SKM-1 (cell line): Measurements from ENCODE around the gene CCDC142.
"Not testable (repeated sequence)": the region's sequence is repeated elsewhere in the genome, so short reads cannot be mapped to it uniquely, and the experiment has no call there.

Source experiments
- DNase-seq: peaks from one replicate; lab custom pipeline; 2025; ENCODE audit not compliant: unreplicated experiment; lab: John Stamatoyannopoulos, UW

The CCDC142 gene

DNA sequence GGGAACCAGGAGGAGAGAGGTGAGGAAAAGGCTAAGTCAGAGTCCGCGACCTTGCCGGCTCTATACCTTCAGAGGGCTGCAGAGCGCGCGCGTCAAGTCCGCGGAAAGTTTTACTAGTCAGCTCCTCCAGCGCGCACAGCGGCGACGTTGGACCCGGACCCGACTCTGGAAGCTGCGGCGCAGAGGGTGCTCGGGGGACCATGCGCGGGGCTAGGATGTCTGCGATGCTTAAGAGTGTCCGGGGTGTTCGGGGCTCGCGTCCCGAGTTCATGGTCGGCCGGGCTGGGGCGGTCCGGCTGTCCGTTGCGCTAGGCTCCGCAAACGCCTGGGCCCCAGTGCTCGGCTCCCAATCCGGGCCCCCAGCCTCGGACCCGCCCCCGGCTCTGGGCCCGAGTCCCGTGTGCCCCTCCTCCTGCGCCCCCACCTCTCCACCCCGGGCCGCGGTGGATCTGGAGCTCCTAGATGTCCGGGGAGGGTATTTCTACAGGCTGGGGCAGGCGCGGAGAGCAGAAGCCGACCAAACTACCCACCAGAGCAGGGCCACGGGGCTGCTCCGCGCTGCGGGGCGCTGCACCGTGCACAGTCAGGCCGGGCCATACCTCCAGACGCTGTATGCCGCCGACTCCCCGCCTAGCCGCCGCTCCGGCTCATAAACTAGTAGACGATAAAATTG is 16.6 kb upstream of the CCDC142 start, which contains the start of gene LBX2:
LBX2 (minus strand) TSS at position 337 of the 673 bp plus-strand sequence; CDS start at position 271, 66 bp downstream.
- DNase-seq, result no peak

DNA sequence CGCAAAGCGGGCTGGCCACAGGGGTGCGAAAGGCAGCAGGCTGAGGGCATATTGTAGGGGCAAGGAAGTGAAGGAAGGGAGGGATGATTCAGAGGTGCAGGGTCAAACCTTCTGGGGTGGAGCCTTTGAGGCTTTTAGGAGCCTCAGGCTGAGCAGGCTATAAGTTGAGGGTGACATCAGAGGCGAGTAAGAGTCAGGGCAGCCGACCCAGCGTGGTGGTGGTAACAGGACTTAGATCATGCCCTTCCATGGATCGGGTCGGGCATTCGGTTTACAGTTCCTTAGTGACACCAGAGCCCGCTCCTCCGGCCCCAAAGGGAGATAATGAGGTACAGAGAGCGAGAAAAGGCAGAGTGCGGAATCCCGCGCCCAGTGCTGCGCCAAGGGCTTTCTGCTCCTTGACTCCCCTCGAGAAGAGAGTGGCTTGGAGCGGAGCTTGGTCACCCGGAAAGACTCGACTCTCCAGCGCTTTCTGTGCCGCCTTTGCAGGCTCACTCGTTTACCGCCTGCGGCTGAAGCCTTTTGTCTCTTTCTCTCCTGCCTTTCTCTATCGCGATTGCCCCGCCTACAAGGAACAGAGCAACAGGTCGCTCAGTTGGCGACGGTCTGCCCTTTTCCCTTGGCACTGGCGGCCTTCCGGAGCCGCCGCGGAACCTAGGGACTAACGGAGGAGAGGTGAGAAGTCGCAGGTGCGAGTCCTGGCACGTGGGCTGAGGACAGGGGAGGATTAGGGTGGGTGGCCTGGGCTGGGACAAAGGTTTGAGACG is 15.9 kb upstream of the CCDC142 start:
- DNase-seq, result no peak

DNA sequence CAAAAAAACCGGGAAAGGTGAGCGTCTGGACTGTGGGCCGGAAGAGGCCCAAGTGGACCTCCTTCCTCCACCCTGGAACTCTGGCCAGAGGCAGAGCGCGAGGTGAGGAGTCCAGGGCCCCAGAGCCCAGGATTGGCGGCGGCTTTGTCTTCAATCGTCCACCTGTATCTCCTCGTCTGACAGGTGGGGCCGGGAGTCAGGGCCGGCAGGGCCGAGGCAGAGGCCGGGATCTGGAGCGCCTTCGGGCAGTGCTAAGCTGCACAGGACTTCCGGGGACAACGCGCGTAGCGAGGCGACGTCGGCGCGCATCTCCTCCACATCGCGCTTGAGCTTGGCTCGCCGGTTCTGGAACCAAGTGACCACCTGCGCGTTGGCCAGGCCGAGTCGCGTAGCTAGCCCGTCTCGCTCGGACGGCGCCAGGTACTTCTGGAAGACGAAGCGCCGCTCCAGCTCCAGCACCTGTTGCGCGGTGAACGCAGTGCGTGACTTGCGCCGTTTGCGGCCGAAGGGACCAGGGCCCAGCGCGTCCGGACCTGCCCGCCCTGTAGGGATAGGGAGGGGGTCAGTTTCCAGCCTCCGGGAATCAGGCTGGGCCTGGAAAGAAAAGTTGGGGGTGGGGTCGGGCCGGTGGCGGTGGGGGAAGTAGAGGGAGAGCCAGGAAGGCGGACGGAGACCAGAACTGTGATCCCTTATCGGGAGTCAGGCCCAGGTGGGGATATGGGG is 15.1 kb upstream of the CCDC142 start:
- DNase-seq, result no peak

DNA sequence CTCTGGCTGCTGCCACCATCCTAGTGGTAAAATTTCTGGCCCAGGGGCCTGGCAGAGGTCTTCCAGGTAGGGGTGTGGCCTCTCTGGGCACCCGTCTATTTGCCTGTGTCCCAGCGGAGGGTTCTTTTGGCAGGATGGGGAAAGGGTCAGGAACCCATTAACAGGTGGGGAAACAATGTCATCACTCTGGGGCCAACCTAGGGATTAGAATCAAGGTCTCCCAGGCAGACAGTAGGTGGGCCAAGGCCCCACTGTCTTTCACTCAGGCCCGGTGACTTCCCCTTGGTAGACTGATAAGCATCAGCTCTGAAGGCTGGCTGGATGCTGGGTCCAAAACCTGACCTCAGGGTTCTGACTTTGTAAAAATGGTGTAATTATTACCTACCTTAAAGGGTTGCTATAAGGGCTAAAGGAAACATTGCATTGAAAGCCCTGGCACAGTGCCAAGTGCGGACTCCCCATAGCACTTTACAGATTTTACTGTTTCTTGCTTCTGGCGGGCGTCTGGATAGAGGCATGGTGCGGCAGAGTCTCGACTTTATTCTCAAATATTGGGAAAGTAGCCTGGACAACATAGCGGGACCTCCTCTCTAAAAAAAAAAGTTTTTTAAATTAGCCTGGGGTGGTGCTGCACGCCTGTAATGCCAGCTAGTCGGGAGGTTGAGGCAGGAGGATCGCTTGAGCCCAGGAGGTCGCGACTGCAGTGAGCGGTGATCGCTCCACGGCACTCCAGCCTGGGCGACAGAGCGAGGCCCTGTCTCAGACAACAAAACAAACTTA is 14.4 kb upstream of the CCDC142 start:
- DNase-seq, result no peak

DNA sequence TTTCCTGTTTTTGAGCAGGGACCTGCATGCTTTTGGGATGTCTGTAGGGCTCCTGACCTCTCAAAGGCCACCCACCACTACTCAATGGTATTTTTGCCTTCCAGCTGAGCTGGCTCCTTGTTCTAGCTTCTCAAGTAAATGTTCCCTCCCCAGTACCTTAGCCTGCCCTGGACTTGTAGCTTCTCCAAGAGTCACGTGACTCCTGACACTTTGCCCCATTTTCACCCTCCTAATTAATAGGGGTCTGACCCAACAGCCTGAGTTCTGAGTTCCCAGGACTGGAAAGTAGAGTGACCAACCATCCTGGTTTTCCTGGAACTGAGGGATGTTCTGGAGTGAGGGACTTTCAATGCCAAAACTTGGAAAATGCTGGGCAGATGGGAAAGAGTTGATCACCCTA is 12.6 kb upstream of the CCDC142 start:
- DNase-seq, result no peak

DNA sequence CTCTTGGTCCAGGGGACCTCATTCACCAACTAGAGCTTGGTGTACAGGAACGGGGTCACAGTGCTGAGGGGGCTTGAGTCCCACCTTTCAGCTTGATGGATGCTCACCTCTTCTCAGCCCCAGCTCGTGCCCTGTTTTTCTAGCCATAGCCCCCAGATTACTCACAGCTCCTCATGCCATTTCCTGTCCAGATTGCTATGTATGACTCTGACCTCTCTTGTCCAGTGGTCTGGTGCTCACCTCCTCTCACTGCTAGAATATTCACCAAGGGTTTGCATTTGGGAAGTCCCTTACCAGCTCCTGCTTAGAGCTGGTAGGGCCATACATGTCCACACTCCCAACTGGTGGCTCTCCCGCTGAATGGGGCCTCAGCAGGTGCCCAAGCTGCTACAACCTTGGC is 10.7 kb upstream of the CCDC142 start:
- no peak for DNase-seq

DNA sequence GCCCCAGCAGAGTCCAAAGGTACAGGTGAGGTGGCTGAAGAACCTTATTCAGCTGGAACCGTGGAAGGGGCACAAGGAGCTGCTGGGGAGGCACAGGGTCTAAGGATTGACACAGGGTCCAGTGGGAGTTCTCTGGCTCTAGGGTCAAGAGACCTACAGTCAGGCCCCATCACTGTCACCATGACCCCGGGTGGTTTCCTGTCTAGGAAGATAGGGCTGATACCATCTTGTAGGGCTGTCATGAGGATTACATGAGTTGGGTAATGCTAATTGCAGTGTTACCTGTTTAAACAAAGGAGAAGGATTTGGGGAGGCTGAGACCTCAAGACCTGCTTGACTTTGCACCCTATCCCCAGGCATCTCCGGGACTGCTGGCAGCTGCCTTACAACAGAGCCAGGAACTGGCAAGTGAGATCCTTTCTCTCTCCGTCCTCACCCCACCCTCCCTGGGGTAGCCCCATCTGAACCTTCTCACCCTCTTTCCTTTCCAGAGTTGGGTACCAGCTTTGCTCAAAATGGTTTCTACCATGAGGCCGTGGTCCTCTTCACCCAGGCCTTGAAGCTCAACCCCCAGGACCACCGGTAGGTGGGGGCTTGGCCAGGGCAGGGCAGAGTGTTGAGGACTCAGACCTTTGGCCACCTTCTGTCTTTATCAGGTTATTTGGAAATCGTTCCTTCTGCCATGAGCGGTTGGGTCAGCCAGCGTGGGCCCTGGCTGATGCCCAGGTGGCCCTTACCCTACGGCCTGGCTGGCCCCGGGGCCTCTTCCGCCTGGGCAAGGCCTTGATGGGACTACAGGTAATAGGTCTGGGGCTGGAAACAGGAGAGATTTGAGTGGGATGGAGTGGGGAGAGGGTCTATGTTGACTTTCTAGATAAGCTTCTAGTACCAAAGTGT is 9.1 kb upstream of the CCDC142 start:
- no peak for DNase-seq

DNA sequence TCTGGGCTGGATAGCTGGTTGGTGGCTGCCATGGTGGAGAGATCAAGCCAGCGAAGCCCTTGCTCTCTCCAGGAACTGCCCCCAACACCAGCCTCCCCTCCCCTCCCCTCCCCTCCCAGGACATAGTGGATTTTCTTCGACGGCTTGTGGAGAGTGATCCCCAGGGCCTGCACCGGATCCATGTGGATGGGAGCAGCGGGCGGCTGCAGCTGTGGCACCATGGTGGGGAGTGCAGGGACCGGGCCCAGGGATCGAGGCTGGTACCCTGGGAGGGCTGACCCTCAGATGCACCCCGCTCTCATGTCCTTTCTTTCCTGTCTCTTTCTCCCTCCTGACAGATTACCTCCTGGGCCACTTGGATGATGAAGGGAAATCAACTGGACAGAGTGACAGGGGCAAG is 7.1 kb upstream of the CCDC142 start:
- no peak for DNase-seq

DNA sequence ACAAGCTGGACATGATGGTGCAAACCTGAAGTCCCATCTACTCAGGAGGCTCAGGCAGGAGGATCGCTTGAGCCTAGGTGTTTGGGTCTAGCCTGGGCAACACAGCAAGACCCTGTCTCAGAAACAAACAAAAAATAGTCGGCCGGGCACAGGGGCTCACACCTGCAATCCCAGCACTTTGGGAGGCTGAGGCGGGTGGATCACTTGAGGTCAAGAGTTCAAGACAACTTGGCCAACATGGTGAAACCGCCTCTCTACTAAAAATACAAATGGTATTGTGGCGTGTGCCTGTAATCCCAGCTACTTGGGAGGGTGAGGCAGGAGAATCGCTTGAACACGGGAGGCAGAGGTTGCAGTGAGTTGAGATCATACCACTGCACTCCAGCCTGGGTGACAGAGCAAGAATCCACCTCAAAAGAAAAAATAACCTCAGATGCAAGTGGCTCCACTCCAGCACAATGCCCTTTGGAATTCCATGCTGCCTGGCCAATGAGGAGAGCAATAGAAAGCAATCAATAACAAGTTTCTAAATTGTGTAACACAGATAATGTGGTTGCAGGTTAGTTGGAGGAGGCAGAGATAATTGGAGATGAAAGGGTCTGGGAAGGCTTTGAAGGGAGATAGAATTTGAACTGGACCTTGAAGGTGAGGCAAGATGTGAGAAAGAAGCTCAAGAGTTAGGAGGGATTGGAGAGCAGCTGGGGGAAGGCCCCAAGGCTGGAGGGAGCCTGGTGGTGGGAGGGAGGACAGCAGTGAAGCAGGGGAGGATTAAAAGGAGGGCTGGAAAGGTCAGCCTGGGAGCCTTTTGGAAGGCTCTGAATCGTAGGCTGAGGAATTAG is 6.1 kb upstream of the CCDC142 start:
- DNase-seq, result no peak

DNA sequence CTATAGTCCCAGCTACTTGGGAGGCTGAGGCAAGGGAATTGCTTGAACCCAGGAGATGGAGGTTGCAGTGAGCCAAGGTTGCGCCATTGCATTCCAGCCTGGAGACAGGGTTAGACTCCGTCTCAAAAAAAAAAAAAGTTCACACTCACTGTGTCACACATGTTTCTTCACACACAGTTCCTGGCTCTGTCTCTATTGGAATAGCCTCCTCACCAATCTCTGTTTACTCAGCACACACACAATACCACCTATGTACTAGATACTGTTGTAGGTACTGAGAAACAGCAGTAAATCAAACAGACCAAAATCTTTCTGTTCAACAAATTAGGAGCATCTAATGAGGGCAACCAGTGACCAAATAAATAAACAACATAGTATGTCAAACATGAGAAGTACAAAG is 3.3 kb upstream of the CCDC142 start:
- DNase-seq, result no peak

DNA sequence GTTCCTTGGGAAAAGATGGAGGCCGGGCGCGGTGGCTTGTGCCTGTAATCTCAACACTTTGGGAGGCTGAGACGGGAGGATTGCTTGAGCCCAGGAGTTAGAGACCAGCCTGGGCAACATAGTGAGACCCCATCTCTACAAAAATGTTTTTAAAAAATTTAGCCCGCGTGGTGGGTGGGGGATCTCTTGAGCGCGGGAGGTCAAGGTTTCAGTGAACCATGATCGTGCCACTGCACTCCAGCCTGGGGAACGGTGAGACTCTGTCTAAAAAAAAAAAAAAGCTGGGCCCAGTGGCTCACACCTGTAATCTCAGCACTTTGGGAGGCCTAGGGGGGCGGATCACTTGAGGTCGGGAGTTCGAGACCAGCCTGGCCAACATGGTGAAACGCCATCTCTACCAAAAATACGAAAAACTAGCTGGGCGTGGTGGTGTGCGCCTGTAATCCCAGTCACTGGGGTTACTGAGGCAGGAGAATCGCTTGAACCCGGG is 922 bp upstream of the CCDC142 start:
- not testable (repeated sequence) for DNase-seq

DNA sequence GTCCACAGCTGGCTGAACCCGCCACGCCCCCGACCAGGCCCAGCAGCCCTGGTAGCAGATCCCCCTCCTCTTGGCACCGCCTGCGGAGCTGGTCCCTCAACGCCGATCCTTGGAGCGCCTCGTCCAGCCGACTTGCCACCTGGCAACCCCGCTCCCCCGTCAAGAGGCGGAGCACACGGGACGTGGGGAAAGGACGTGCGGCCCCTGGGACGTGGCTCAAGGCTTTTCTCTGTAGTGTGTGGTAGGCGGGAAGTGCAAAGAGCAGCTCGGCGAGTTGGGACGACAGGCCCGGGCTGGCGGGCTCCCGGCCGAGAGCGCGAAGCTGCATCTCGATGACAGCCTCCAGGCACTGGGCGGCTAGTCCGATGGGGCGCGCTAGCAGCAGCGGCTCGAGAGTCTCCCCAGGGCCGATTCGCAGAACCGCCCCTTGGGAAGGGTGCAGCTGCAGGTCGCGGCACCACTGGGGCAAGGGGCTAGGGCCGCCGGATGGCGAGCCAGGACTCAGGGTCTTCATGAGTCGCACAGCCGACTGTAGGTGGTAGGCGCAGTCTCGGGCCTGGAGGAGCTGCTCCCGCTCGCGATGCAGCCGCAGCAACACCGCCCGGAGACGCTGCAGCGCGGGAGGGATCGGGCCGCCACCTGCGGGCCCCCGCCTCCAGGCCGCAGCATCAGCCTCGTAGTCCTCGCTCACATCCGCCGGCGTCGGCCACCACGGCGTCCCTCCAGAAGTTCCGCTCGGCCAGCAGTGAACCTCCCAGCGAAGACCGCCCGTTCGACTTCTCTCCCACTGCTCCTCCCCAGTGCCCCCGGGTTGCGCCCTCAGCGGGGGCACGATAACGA is 617 bp downstream of the CCDC142 start:
- DNase-seq, result no peak

DNA sequence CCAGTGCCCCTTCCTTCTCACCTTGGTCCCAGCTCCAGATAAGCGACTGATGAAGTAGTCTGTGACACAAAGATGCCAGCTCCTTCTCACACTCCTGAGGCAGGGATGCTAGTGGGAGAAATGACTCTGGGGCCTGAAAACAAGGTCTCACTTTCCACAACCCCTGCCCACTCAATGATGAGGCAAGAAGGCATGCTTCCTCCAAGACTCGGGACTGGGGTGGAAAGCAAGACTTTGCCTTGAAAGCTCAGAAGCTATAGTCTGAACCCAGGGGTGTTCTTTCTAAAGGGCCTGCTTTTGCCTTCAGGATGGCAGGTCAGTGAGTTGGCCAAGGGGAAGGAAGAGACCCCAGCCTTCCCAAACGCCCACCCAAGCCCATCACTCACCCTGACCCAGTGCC is 1.4 kb downstream of the CCDC142 start:
- no peak for DNase-seq

DNA sequence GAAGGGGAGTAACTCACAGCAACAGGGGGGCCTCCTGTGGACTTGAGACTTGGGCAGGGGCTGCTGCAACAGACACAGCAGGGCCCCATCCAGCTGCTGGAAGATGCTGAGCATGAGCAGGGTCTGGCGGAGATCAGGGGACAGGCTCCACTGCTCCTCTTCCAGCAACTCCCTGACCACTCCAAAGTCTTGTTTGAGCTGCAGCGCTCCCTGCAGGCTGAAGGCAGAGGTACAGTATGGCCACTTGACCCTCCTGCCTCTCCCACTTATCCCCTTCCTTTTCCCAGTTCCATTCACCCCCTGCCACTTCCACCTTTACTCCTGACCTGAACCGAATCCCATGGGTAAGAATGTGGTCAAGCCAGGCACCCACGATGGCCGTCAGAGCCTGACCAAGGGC is 7.9 kb downstream of the CCDC142 start:
- no peak for DNase-seq

DNA sequence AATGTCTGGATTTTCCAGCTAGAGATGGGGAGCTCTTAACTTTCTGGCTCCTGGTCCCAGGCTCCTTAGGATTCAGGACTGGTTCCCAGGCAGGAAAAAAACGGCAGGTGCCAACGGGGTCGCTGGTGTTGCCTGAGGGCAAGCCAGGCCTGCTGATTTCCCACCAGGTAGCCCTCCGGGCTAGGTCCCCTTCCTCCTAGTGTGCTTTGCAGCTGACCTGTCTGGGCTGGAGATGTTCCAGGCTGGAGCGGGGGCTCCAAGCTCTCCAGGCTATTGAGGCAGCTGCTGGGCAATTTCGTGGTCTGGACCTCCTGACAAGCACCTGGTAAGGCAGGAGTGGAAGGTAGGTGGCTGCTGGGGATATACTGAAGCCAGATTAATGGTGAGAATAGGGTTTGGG is 8.3 kb downstream of the CCDC142 start:
- no peak for DNase-seq

DNA sequence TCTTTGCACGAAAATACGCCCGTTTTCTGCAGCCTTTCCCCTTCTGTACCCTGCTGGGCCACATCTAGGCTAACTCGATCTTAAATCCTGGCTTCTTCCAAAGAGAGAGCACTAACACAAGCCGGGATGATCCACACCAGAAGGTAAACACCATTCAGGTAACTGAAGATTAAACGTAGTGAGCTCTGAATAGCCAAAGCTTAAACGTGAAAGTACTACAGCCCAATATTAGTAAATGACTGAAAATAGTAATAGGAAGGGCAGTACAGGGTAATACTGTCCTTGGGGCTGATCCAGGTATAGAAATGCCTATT is 9.9 kb downstream of the CCDC142 start:
- DNase-seq, result no peak

DNA sequence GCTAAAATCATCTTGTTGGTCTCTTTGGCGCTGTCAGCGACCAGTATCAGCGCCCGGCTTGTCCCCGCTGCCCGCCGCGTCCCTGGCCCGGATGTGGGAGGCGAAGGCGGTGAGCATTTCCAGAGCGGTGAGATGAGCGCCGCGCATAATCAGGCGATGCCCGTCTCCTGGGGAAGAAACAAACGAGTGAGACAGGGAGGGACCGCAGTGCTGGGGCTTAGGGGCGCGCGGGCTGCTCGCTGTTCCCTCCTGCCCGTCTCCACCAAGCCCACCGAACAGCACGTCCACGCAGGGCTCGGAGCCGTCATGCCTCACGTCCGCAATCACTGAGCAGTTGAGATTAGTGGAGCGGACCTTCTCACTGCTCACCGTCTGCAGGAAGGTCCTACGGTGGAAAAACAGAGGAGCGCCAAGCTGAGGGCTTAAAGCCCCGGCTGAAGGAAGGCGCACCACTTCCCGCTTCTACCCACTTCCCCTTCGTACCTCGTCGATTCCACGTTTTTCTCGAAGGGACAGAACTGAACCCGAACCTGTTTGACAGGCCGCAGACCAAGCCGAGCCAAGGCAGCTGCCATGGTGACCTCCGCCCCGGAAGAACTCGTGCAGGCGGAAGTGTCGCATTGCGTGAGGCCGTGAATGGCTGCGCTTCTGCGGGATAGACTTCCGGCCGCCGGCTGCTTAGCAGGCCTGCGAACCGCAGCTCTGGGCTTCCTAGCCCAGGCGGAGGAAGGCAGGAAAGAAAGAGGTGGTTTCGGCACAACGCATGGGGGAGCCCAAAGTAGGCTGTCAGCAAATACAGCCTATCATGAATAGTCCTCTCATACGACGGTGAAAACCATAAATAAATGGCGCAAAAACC is 10.5 kb downstream of the CCDC142 start, which contains the start of gene MRPL53:
MRPL53 (minus strand) TSS at position 595 of the 859 bp plus-strand sequence; CDS start at position 575, 20 bp downstream.
- peak; percentile 84 for DNase-seq
